Measurements from ENCODE around the gene BICRA. TPM values are rescaled to one million over a fixed set of nuclear protein-coding genes. Genes with fewer than 3 reads are reported as not detected.

Gene BICRA
- total and polyA plus RNA-seq, 2 of the 8 experiments (the other 6 are each of a cell fraction or from before 2014, with no cell fraction given), result 1.5 to 29.2 TPM

DNA sequence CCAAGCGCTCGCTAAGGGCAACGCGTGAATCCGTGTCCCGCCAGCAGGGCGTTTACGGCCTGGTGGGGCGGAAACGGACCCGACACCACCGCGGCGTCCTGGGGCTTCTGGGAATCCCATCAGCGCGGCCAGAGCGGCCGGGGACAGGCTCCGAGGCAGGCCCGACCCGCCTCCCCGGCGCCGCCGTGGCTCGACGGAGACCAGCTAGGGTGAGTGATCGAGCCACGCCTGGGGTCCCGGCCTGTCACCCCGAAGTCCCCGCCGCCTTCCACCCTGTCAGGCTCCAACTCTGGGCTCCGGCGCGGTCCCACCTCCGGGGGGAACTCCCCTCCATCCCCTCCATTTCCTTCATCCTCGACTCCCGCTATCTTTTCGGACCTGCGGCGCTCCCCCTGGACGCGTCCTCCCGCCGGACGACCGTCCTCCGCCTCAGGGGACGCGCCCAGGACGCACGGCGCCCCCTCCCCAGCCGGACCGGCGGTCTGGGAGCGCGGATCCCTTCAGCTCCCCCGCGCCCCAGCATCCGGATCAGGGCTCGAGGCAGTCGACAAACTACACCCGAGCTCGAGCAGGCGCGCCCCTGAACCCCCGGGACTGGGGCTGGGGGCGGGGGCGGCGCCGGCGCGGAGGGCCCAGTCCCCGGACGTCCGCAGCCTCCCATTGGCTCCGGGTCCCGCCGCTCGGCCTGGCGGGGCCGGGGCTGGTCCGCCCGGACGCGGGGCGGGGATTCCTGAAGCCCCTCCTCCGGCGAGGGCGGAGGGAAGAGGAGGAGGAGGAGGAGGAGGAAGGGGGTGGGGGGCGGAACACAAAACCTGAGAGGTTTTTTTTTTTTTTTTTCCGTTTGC, 638 bp upstream of the BICRA start (continued):
- TF ChIP-seq, protein P1, sequence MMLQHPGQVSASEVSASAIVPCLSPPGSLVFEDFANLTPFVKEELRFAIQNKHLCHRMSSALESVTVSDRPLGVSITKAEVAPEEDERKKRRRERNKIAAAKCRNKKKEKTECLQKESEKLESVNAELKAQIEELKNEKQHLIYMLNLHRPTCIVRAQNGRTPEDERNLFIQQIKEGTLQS (IDR thresholded peaks at IDR 0.05; ENCODE audit: insufficient read depth, low read depth, low read length), result no peak
- TF ChIP-seq CREB1 (IDR thresholded peaks at IDR 0.05) (0 out of 2 replicates have a peak, but pooled peaks have one; percentile 14), SP2 (IDR thresholded peaks at IDR 0.05; ENCODE audit: low read length) (peak; percentile 40; the same call in 1 of the 2 replicates), SP1 (IDR thresholded peaks at IDR 0.05; ENCODE audit: low read depth, low read length) (peak; percentile 83), RBBP5 (IDR thresholded peaks at IDR 0.05; ENCODE audit: borderline replicate concordance, low read depth, low read length) (no peak; the same call in 1 of the 2 replicates), POLR2A (IDR thresholded peaks at IDR 0.05; ENCODE audit: control extremely low read depth in 1 of 2, low read depth in 2 of 2, low read length in 2 of 2) (peak in 1 of 2 experiments; percentile 75; a peak in 1 of 3 replicates), RAD21 (IDR thresholded peaks at IDR 0.05 in 1 of 2, conservative IDR thresholded peaks at IDR 0.05 in 1 of 2; ENCODE audit: low read depth in 2 of 2, low read length in 2 of 2) (peak; percentile 6 to 17; a peak in 1 of 4 replicates), SP4 (IDR thresholded peaks at IDR 0.05; ENCODE audit: low read length) (peak; percentile 78; the same call in 1 of the 2 replicates), KDM1A (IDR thresholded peaks at IDR 0.05; ENCODE audit: borderline replicate concordance, low read length) (no peak)
- TF ChIP-seq, protein P2, sequence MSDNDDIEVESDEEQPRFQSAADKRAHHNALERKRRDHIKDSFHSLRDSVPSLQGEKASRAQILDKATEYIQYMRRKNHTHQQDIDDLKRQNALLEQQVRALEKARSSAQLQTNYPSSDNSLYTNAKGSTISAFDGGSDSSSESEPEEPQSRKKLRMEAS (IDR thresholded peaks at IDR 0.05), result peak; percentile 23; the same call in 1 of the 2 replicates

All from H1 (cell line).